ENCODE results near the gene TAP1.

TAP1 gene

GRCh38 chr6:32830936-32831335 is 22.6 kb downstream of the TAP1 start:
- H3K27me3 ChIP-seq (replicated peaks in 2 of 5; ENCODE audit: control insufficient read depth in 4 of 5, insufficient read depth in 5 of 5, low read length in 4 of 5) = no peaks in the 10 kb centered on the region
- CTCF ChIA-PET = interaction anchor here (1.0 to 1.3 kb wide), 3 partner anchors 23 to 156 kb away, joined by 3 to 4 read pairs (median 4); partner anchors contain the start of gene TAP1
- H3K4me1 ChIP-seq (ENCODE audit: control extremely low read depth in 1 of 4, control insufficient read depth in 4 of 4, insufficient read depth in 4 of 4, low read length in 3 of 4) = no peaks in the 10 kb centered on the region
- 100% methylated on average over 4 of the region's 5 CpGs for WGBS (ENCODE audit: insufficient coverage)
- H3K36me3 ChIP-seq (ENCODE audit: control insufficient read depth in 4 of 4, insufficient read depth in 4 of 4, low read length in 3 of 4) = peaks cover 12 to 72% (median 54%) of the 10 kb centered on the region in 4 experiments
- no peak overlapping the region for H3K27ac ChIP-seq (ENCODE audit: insufficient read depth in 1 of 2, low read depth in 1 of 2, low read length in 2 of 2, poor library complexity in 1 of 2, severe bottlenecking in 2 of 2)
- H3K4me3 ChIP-seq (ENCODE audit: control insufficient read depth in 1 of 7, extremely low read depth in 1 of 7, insufficient read depth in 4 of 7, low read depth in 2 of 7, low read length in 6 of 7) = no peak overlapping the region
- POLR2A ChIA-PET = no interaction called here
- no peaks in the 10 kb centered on the region for H3K9me3 ChIP-seq (ENCODE audit: control extremely low read depth in 1 of 5, control insufficient read depth in 4 of 5, insufficient read depth in 2 of 5, low read depth in 1 of 5, low read length in 4 of 5)
- no peak for DNase-seq

- 100% methylated on average over 5 of the region's 5 CpGs for WGBS (ENCODE audit: insufficient coverage)
- peaks cover 10 to 64% (median 49%) of the 10 kb centered on the region in 4 experiments for H3K36me3 ChIP-seq (ENCODE audit: control insufficient read depth in 4 of 4, insufficient read depth in 4 of 4, low read length in 3 of 4)
- H3K4me3 ChIP-seq (ENCODE audit: control insufficient read depth in 1 of 7, extremely low read depth in 1 of 7, insufficient read depth in 4 of 7, low read depth in 2 of 7, low read length in 6 of 7) = no peak overlapping the region
- ChIA-PET CTCF (interaction anchor here (1.3 to 5.4 kb wide), 4 partner anchors 8 to 157 kb away, joined by 4 to 30 read pairs (median 6); partner anchors contain the start of genes HLA-DMA and TAP2), POLR2A (no interaction called here)
- H3K9me3 ChIP-seq (ENCODE audit: control extremely low read depth in 1 of 5, control insufficient read depth in 4 of 5, insufficient read depth in 2 of 5, low read depth in 1 of 5, low read length in 4 of 5) = no peaks in the 10 kb centered on the region
- no peaks in the 10 kb centered on the region for H3K4me1 ChIP-seq (ENCODE audit: control extremely low read depth in 1 of 4, control insufficient read depth in 4 of 4, insufficient read depth in 4 of 4, low read length in 3 of 4)
- H3K27me3 ChIP-seq (replicated peaks in 2 of 5; ENCODE audit: control insufficient read depth in 4 of 5, insufficient read depth in 5 of 5, low read length in 4 of 5) = no peaks in the 10 kb centered on the region
- DNase-seq = no peak
- no peak overlapping the region for H3K27ac ChIP-seq (ENCODE audit: insufficient read depth in 1 of 2, low read depth in 1 of 2, low read length in 2 of 2, poor library complexity in 1 of 2, severe bottlenecking in 2 of 2)
Measured at GRCh38 chr6:32830017-32830416, 23.5 kb downstream of the TAP1 start.

DNA sequence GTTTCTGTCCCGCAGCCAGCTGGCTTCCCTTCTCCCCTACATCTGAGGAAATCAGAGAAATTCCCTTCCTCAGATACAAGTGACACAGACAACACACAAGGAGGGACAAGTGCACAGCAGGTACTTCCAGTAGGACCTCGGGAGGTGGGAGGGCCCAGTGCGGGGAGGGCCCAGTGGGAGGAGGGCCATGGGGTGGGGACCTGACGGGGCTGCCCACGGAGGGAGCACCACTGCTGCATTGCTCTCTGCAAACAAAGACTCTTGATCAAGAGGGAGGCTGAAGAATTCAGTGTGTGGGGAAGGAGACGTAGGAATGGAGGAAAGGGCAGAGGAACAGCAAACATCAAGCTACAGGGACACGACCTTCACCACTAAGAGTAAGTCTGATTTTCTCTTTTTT is 24.0 kb downstream of the TAP1 start:
- no peak for DNase-seq
- CTCF ChIA-PET = interaction anchor here (3.0 to 7.3 kb wide), 3 partner anchors 9 to 124 kb away, joined by 8 to 44 read pairs (median 30); partner anchors contain the start of genes HLA-DMA and TAP2
- Histone ChIP-seq H3K27ac (ENCODE audit: insufficient read depth in 1 of 2, low read depth in 1 of 2, low read length in 2 of 2, poor library complexity in 1 of 2, severe bottlenecking in 2 of 2) (no peak overlapping the region), H3K4me3 (ENCODE audit: control insufficient read depth in 1 of 7, extremely low read depth in 1 of 7, insufficient read depth in 4 of 7, low read depth in 2 of 7, low read length in 6 of 7) (no peak overlapping the region), H3K4me1 (ENCODE audit: control extremely low read depth in 1 of 4, control insufficient read depth in 4 of 4, insufficient read depth in 4 of 4, low read length in 3 of 4) (no peaks in the 10 kb centered on the region), H3K27me3 (replicated peaks in 2 of 5; ENCODE audit: control insufficient read depth in 4 of 5, insufficient read depth in 5 of 5, low read length in 4 of 5) (no peaks in the 10 kb centered on the region), H3K9me3 (ENCODE audit: control extremely low read depth in 1 of 5, control insufficient read depth in 4 of 5, insufficient read depth in 2 of 5, low read depth in 1 of 5, low read length in 4 of 5) (no peaks in the 10 kb centered on the region), H3K36me3 (ENCODE audit: control insufficient read depth in 4 of 4, insufficient read depth in 4 of 4, low read length in 3 of 4) (peaks cover 10 to 59% (median 46%) of the 10 kb centered on the region in 4 experiments)
- 84% methylated on average over 6 of the region's 7 CpGs for WGBS (ENCODE audit: insufficient coverage)
- POLR2A ChIA-PET = no interaction called here

- CTCF ChIA-PET = interaction anchor here (0.6 to 7.3 kb wide), 9 partner anchors 11 to 615 kb away, joined by 3 to 44 read pairs (median 8); partner anchors contain the start of genes HLA-DMA, PSMB9, TAP1 and TAP2
- WGBS (ENCODE audit: insufficient coverage) = 80% methylated on average over 1 of the region's 3 CpGs
- POLR2A ChIA-PET = interaction anchor here (0.9 kb wide), 1 partner anchor 145 kb away, joined by 3 read pairs; no protein-coding TSS in a partner anchor
Measured at GRCh38 chr6:32827025-32827424, 26.5 kb downstream of the TAP1 start.

GRCh38 chr6:32825966-32826365 is 27.5 kb downstream of the TAP1 start:
- peaks cover 10 to 35% (median 26%) of the 10 kb centered on the region in 4 experiments for H3K36me3 ChIP-seq (ENCODE audit: control insufficient read depth in 4 of 4, insufficient read depth in 4 of 4, low read length in 3 of 4)
- no peaks in the 10 kb centered on the region for H3K9me3 ChIP-seq (ENCODE audit: control extremely low read depth in 1 of 5, control insufficient read depth in 4 of 5, insufficient read depth in 2 of 5, low read depth in 1 of 5, low read length in 4 of 5)
- H3K27me3 ChIP-seq (replicated peaks in 2 of 5; ENCODE audit: control insufficient read depth in 4 of 5, insufficient read depth in 5 of 5, low read length in 4 of 5) = no peaks in the 10 kb centered on the region
- H3K27ac ChIP-seq (ENCODE audit: insufficient read depth in 1 of 2, low read depth in 1 of 2, low read length in 2 of 2, poor library complexity in 1 of 2, severe bottlenecking in 2 of 2) = no peak overlapping the region
- peaks cover 4 to 11% (median 8%) of the 10 kb centered on the region in 4 experiments for H3K4me1 ChIP-seq (ENCODE audit: control extremely low read depth in 1 of 4, control insufficient read depth in 4 of 4, insufficient read depth in 4 of 4, low read length in 3 of 4)
- H3K4me3 ChIP-seq (ENCODE audit: control insufficient read depth in 1 of 7, extremely low read depth in 1 of 7, insufficient read depth in 4 of 7, low read depth in 2 of 7, low read length in 6 of 7) = no peak overlapping the region
- WGBS (ENCODE audit: insufficient coverage) = 100% methylated on average over 2 of the region's 2 CpGs
- peak; percentile 22 to 36 (median 26) for DNase-seq
- CTCF ChIA-PET = interaction anchor here (1.1 to 7.3 kb wide), 9 partner anchors 12 to 412 kb away, joined by 3 to 44 read pairs (median 6); partner anchors contain the start of genes PSMB9, TAP1 and TAP2
- POLR2A ChIA-PET = no interaction called here

More at GRCh38 chr6:32827025-32827424, 26.5 kb downstream of the TAP1 start:
- Histone ChIP-seq H3K27me3 (replicated peaks in 2 of 5; ENCODE audit: control insufficient read depth in 4 of 5, insufficient read depth in 5 of 5, low read length in 4 of 5) (no peaks in the 10 kb centered on the region), H3K27ac (ENCODE audit: insufficient read depth in 1 of 2, low read depth in 1 of 2, low read length in 2 of 2, poor library complexity in 1 of 2, severe bottlenecking in 2 of 2) (no peak overlapping the region), H3K36me3 (ENCODE audit: control insufficient read depth in 4 of 4, insufficient read depth in 4 of 4, low read length in 3 of 4) (peaks cover 10 to 45% (median 34%) of the 10 kb centered on the region in 4 experiments), H3K9me3 (ENCODE audit: control extremely low read depth in 1 of 5, control insufficient read depth in 4 of 5, insufficient read depth in 2 of 5, low read depth in 1 of 5, low read length in 4 of 5) (no peaks in the 10 kb centered on the region), H3K4me3 (ENCODE audit: control insufficient read depth in 1 of 7, extremely low read depth in 1 of 7, insufficient read depth in 4 of 7, low read depth in 2 of 7, low read length in 6 of 7) (no peak overlapping the region), H3K4me1 (ENCODE audit: control extremely low read depth in 1 of 4, control insufficient read depth in 4 of 4, insufficient read depth in 4 of 4, low read length in 3 of 4) (peaks cover 0 to under 1% (median 0%) of the 10 kb centered on the region in 4 experiments)
- DNase-seq = no peak

GRCh38 chr6:32819729-32820128 is 33.8 kb downstream of the TAP1 start:
- no peak overlapping the region for H3K4me3 ChIP-seq (ENCODE audit: control insufficient read depth in 1 of 7, extremely low read depth in 1 of 7, insufficient read depth in 4 of 7, low read depth in 2 of 7, low read length in 6 of 7)
- ChIA-PET POLR2A (no interaction called here), CTCF (interaction anchor here (0.8 to 2.0 kb wide), 7 partner anchors 9 to 575 kb away, joined by 3 to 9 read pairs (median 3); partner anchors contain the start of genes TAP1 and TAP2)
- no peak overlapping the region for H3K27ac ChIP-seq (ENCODE audit: insufficient read depth in 1 of 2, low read depth in 1 of 2, low read length in 2 of 2, poor library complexity in 1 of 2, severe bottlenecking in 2 of 2)
- DNase-seq = no peak
- H3K27me3 ChIP-seq (replicated peaks in 2 of 5; ENCODE audit: control insufficient read depth in 4 of 5, insufficient read depth in 5 of 5, low read length in 4 of 5) = no peaks in the 10 kb centered on the region
- no peaks in the 10 kb centered on the region for H3K36me3 ChIP-seq (ENCODE audit: control insufficient read depth in 4 of 4, insufficient read depth in 4 of 4, low read length in 3 of 4)
- 100% methylated on average over 3 of the region's 3 CpGs for WGBS (ENCODE audit: insufficient coverage)
- peaks cover 6 to 50% (median 15%) of the 10 kb centered on the region in 4 experiments for H3K4me1 ChIP-seq (ENCODE audit: control extremely low read depth in 1 of 4, control insufficient read depth in 4 of 4, insufficient read depth in 4 of 4, low read length in 3 of 4)
- H3K9me3 ChIP-seq (ENCODE audit: control extremely low read depth in 1 of 5, control insufficient read depth in 4 of 5, insufficient read depth in 2 of 5, low read depth in 1 of 5, low read length in 4 of 5) = no peaks in the 10 kb centered on the region

- Histone ChIP-seq H3K4me1 (ENCODE audit: control extremely low read depth in 1 of 4, control insufficient read depth in 4 of 4, insufficient read depth in 4 of 4, low read length in 3 of 4) (peaks cover 6 to 50% (median 15%) of the 10 kb centered on the region in 4 experiments), H3K4me3 (ENCODE audit: control insufficient read depth in 1 of 7, extremely low read depth in 1 of 7, insufficient read depth in 4 of 7, low read depth in 2 of 7, low read length in 6 of 7) (no peak overlapping the region), H3K27me3 (replicated peaks in 2 of 5; ENCODE audit: control insufficient read depth in 4 of 5, insufficient read depth in 5 of 5, low read length in 4 of 5) (no peaks in the 10 kb centered on the region), H3K36me3 (ENCODE audit: control insufficient read depth in 4 of 4, insufficient read depth in 4 of 4, low read length in 3 of 4) (no peaks in the 10 kb centered on the region), H3K9me3 (ENCODE audit: control extremely low read depth in 1 of 5, control insufficient read depth in 4 of 5, insufficient read depth in 2 of 5, low read depth in 1 of 5, low read length in 4 of 5) (no peaks in the 10 kb centered on the region), H3K27ac (ENCODE audit: insufficient read depth in 1 of 2, low read depth in 1 of 2, low read length in 2 of 2, poor library complexity in 1 of 2, severe bottlenecking in 2 of 2) (no peak overlapping the region)
- 71% methylated on average over 1 of the region's 2 CpGs for whole genome bisulfite sequencing (ENCODE audit: insufficient coverage)
- ChIA-PET POLR2A (no interaction called here), CTCF (interaction anchor here (1.7 kb wide), 1 partner anchor 19 kb away, joined by 3 read pairs; no protein-coding TSS in a partner anchor)
- no peak for DNase-seq
Measured at GRCh38 chr6:32818867-32819266, 34.6 kb downstream of the TAP1 start.
